Stimulated activated CD4-positive, alpha-beta T cell treated with anti-CD3 and anti-CD28 coated beads, TNF-alpha, amount 100 ng/mL, for 24 hours (primary cell): ENCODE measurements around the gene INSR.
A peak's percentile ranks its signal among the peaks of the same experiment; 100 is the strongest.

Source experiments
- DNase-seq, 3 experiments: peaks; one replicate each; pipeline ENCODE4 v3.0.0-alpha.2; 2020; ENCODE audit warnings: low read depth in 3 of 3

INSR gene

DNA sequence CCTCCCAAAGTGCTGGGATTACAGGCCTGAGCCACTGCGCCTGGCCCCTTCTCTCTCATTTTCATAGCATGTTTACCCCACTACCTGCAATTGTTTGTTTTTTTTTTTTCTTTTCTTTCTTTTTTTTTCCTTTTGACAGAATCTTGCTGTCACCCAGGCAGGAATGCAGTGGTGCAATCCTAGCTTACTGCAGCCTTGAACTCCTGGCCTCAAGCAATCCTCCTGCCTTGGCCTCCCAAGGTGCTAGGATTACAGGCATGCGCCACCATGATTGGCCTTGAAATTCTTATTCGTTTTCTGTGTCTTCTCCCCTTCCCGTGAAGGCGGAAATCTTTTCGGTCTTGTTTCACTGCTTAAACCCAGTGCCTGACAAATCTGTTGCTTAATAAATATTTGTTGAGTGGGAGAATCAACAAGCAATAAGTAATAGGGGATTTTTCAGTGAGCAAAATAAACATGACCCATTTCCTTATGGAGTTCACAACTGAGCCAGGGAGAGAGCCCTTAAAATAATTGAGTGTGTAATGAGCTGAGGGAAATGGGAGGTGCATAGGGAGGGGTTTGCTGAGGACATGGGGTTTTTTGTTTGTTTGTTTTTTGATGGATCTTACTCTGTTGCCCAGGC lies 1.8 kb upstream of the INSR start:
- DNase-seq: no peak

DNA sequence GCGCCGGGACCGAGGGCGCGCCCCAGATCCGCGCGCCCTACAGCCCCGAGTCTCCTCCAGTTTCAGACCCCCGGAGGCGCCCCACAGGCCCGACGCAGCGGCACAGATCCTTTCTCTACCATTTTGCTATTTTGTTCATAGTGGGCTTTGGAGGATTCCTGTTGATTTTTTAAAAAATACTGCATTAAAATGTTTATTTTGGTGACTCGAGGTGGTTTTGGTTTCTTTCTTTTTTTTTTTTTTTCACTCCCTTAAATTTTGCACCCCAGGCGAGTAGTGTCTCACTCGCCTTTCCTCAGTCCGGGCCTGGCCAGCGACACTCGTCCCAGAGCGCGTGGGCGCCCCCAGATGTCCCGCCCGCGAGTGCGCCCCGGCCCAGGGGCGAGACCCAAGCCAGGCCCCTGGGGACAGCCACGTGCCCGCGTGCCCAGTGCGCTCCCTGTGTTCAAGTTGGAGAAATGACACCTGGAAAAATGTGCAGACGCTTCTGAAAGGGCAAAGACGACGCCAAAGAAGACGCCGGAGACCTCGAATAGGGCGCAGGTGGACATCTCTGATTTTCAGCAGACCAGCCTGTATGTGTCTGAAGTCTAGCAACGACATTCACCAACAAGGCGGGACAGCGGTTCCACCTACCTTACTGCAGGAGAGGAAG lies 471 bp upstream of the INSR start:
- DNase-seq: peak in 1 of 3 experiments; percentile 52

DNA sequence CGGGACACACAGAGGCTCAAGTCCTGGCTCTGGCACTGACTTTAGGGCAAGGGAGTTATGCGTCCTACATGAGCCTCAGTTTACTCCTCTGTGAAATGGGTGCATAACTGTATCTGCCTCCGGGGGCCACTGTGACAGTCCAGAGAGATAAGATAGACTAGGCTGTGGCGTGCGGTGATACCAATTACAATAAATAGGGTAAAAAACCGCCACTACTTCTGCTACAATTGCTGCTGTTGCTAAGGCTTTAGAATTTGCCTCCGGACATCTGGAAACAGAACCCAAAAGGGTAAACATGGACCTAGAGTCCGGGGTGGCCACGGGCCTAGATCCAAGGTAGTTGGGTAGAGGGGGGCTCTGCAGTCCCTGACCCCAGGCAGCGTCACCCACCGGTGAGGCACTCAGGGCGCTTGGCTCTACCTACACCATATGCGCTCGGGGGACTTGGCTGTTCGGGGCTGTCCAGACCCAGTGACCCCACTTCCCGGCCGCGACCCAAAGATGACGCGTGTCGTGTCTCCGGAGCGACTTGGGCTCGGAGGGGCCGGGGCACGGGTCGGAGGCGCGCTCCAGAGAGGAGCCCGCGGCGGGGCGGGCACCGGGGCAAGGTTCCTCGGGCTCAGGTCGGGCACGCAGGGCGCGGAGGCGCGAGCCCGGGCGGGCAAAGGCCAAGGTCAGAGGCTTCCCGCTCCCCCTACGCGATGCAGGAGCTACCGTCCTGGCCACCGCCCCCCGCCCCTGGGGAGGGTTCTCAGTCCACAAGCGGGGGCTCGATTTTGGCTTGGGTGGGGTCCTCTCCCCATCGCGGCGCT lies 1.1 kb downstream of the INSR start:
- DNase-seq: peak in 1 of 3 experiments; percentile 7

DNA sequence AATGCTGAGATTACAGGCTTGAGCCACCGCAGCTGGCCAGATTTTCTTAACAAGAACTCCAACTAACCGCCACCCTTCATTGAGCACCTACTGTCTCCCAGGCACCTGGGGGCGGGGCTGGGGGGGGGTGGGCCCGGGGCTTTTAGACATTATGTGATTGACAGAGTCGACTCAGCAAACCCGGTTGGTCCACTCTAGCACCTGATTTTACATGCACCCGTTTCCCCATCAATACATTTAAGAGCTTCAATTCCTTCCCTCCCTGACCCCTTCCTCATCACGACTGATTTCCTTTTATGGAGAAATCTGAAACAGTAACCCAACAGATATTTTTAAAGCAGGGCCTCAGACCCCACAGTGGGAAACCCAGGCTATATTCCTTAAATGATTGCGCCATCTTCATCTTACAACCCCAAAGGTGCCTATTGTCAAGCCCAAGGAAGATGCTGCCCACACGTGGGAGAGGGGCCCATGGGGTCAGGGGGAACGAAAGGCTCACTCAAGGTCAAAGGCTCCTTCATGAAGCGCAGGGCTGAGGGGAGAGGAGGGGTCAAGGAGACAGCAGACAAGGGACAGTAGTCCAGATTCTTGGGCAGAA lies 1.8 kb downstream of the INSR start:
- DNase-seq: no peak

DNA sequence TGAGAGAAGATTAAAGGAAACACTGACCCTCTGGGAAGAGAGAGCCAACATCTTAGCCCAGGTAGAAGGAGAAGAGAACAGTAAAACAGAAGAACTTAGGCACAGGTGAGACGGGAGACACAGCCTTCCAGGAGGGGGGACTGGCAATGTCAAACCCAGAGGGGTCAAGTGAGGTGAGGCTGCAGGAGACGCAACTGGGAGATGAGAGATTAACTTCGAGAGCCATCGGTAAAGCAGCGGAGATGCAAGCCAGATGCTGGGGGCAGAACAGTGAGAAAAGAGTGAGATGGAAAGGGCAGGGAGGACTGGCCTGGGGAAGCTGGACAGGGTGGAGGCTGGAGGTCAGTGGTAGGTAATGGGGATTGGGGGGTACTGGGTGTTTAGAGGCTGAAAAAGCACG lies 5.2 kb downstream of the INSR start:
- DNase-seq: no peak

DNA sequence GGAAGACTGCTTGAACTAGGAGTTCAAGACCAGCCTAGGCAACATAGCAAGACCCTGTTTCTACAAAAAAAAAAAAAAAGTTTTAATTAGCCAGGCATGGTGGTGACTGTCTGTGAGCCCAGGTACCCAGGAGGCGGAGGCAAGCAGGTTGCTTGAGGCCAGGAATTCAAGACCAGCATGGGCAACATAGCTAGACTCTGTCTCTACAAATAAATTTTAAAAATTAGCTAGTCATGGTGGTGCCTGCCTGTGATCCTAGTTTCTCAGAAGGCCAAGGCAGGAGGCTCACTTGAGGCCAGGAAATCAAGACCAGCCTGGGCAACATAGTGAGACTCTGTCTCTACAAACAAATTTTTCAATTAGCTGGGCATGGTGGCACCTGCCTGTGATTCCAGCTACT lies 6.1 kb downstream of the INSR start:
- no peak for DNase-seq

DNA sequence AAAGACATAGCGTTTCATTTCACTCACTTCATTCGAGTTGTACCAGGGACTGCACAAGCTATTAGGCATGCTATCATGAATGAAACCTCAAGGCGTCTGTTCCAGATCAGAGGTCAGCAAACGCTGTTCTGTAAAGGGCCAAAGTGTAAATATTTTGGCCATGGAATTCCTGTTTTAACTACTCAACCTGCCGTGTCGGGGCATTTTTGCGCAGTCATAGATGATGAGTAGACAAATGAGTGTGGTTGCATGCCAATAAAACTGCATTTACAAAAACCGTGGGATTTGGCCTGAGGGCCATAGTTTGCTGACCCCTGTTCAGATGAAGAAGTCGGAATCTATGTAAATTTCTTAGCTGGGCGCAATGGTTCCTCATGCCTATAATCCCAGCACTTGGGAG lies 6.5 kb downstream of the INSR start:
- no peak for DNase-seq

DNA sequence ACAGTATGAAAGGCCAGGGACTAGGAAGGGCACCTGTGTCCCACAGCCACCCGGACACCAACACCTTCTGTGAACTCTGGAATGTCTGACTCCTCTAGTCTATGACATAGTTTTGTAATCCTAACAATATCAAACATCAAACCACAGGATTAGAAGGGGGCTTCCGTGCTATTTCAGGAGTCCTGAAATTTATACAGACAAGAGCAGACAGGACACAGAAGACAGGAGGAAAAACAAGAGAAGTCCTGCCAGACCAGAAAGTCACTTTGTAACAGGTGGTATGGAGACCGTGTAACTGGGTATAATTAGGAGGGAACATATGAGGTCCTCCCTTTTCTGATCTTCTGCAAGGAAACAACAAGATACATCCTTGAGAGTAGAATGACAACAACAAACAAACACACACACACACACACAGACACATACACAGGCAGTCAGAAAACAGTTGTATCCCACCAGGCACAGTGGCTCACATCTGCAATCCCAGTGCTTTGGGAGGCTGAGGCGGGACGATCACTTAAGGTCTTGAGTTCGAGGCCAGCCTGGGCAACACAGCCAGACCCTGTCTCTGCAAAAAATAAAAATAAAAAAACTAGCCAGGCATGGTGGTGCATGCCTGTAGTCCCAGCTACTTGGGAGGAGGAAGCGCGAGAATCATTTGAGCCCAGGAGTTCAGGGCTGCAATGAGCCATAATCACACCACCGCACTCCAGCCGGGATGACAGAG lies 13.1 kb downstream of the INSR start:
- no peak for DNase-seq

DNA sequence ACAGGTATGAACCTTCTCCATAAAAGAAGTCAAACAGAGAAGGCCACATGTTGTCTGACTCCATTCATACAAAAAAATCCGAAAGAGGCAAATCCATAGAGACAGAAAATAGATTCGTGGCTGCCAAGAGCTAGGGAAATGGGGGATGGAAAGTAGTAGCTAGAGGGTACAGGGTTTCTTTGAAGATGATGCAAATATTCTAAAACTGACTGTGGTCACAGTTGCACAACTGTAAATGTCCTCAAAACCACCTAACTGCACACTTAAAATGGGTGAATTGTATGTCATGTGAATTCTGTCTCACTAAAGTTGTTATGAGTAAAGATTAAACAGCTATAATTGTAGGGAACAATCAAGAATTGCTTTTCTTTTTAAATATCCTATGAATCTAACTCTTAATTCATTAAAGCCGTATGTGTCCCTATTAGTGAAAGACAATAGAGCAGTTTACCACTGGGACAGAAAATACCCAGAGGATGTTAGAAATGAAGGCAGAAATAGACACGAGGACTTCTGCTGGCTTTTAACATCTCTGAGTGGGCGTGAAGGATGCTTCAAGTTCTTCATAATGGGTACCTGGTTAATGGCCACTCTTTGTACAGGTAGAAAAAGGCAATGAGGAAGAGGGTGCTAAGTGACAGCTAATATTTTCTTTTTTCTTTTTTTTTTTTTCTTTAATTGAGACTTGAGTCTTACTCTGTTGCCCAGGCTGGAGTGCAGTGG lies 21.2 kb downstream of the INSR start:
- DNase-seq: no peak

DNA sequence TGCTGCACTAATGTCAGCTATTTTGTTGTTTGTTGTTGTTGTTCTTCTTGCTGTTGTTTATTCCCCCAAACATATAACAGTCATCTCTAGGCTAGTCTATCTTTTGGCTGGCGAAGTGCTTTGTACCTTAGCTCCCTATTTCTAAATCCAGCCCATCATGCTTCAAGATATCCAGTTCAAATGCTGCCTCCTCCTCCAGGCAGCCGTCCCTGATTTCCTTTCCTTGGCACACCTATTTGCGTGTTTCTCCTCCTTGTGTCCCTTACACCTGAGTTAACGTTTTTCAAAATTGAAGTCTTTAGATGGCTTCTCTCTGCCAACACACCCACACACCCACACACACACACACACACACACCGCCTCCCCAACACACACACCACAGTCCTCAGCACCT lies 25.5 kb downstream of the INSR start:
- DNase-seq: no peak

DNA sequence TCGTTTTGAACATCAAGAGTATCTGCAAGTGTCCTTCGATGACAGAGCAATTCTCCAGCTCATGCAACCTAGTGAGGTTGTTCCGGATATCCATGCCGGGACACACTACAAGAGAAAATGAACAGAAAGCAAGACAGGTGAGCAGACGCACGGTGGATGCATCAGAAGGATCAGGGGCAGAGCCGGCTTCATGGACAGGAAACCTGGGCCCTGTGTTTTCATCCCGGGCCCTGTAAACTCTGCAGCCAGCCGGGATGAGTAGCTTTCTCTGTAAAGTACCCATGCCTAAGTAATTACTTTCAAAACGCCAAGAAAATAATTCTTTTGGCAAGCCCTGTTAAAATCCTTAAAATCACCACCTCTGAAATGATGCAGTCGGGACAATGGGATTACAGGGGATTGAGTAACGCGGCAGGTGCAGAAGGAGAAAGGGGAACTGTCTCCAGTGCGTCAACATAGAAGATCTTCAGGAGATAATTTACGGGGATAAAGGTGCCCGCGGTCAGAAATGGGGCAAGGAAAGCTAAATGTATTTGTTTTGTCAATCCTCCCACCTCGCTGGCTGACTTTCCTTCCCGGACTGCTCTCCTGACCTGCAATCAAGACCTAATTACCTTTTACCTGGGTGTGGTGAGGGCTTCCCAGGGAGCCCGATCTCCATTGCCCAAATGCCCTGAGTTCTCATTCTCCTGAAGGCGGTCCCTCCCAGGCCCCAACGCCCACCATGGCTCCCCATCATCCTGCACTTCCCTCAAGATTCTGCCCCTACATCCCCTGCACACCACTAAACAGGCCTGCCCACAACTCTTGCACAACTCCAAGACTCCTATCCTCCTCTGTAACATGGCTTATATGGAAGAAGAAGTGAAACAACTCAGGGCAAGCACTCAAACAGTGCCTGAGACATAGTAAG lies 26.2 kb downstream of the INSR start:
- DNase-seq: no peak

DNA sequence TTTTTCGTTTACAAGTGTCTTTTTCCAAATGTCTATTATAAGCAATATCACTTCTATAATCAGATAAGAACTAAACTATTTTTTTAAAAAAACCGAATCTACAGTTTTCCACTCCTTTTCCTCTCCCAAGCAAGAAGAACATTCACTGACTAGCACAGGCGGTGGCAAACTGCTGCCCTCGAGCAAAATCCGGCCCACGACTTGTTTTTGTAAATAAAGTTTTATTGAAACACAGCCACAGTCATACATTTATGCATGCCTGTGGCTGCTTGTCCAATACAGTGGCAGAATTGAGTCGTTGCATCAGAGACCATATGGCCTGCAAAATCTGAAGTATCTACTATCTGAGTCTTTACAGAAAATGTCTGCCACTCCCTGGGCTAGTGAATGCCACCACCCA lies 27.4 kb downstream of the INSR start:
- no peak for DNase-seq

DNA sequence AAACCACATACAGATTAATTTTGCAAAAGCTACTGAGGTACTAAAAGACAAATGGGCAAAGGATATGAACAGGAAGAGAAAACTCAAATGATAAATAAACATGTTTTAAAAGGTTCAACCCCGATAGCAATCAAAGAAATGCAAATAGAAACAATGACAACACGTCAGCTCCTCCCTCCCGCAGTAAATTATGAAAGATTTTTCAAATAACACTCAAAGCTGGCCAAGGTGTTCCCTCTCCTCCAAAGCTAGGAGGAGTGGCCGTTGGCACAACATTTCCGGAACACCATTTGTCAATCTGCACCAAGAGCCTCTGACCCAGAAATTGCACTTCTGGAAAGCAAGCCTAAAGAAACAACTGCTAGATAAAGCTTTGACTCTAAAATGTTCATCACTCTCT lies 28.3 kb downstream of the INSR start:
- DNase-seq: no peak

DNA sequence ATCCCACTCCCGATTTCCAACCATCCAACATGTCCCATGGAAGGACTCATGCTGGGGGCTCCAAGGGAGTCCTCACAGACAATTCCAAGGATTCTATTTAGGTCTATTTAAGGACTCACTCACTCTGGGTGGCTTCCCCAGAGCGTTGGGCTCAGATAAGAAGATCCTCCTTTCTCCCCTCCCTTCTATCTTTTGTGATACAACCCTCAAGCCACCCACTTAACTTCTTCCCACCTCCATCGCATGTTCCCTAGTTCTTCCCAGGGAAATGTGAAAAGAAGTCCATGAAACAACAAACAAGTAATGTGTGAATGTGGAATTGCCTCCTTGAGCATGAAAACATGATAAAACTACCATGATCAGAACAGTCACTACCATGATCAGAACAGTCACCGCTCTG lies 29.4 kb downstream of the INSR start:
- DNase-seq: no peak

DNA sequence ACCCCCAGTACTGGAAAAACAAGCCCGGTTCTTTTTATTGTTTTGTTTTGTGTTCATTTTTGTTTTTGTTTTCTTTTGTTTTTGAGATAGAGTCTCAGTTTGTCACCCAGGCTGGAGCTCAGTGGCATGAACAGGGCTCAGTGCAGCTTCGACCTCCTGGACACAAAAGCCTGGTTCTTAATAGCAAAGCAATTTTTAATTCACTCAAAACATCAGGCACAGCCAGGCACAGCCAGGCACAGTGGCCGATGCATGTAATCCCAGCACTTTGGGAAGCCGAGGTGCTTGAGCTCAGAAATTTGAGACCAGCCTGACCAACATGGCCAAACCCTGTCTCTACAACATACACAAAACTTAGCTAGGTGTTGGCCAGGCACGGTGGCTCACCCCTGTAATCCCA lies 30.7 kb downstream of the INSR start:
- no peak for DNase-seq

DNA sequence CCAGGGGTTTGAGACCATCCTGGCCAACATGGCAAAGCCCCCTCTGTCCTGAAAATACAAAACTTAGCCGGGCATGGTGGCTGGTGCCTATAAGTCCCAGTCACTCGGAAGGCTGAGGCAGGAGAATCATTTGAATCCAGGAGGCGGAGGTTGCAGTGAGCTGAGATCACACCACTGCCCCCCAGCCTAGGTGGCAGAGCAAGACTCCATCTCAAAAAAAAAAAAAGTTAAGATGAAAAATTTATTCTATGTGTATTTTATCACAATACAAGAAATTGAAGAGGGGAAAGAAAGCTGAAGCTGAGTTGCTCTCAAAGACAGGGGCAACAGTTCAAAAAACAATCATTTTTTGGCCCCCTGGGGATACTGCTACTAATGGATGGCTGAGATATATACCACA lies 31.1 kb downstream of the INSR start:
- no peak for DNase-seq

DNA sequence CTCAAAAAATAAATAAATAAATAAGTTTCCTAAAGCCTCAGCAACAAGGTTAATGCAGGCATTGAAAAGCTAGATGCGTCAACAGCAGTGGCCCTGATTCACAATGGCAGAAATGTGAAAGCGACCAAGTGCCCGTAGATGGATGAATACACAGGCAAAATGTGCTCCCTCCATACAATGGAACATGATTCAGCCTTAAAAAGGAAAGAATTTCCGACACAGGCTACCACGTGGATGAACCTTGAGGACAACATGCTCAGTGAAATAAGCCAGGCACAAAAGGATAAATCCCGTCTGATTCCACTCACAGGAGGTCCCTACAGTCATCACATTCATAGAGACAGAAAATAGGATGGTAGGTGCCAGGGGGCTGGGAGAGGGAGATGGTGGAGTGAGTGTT lies 31.7 kb downstream of the INSR start:
- DNase-seq: no peak

DNA sequence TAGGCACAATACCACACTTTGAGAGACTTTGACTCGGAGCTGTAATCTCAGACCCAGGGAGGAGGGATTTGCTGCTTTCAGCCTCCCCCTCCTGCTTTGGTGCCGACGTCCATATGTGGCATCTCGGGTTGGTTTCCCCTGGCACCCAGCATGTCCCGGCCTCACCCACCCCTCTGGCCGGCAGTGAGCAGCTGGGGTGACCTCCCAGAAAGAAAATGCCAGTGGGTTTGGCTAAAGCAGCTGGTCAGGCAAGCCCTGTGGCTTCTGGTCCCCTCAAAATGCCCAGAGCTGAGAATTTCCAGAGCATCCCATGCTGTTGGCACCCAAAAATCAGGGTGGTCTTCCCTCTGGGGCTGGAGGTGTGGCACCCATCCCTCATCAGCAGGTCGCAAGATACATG lies 34.1 kb downstream of the INSR start:
- no peak for DNase-seq

DNA sequence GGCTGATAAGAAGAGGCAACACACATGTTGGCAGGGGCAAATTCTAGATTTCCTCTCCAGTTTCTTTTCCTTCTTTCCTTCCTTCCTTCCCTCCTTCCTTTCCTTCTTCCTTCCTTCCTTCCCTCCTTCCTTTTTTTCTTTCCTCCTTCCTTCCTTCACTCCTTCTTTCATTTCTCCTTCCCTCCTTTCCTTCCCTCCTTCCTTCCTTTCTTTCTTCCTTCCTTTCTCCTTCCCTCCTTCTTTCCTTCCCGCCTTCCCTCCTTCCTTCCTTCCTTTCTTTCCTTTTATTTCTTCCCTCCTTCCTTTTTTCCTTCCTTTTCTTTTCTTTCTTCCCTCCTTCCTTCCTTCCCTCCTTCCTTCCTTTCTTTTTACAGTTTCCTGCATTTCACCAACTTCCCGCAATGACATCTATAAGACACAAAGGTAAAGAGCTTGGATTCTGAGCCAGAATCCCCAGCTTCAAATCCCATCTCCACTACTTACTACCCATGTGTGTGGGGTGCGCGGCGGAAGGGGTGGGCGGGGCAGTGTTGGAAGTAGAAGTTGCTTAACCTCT lies 35.3 kb downstream of the INSR start:
- DNase-seq: no peak
